Transverse colon (tissue), 4 donors: ENCODE data around the gene TMEM98. TPM values are rescaled to one million over a fixed set of nuclear protein-coding genes. Genes with fewer than 3 reads are reported as not detected.
"Not testable (repeated sequence)": the region's sequence is repeated elsewhere in the genome, so short reads cannot be mapped to it uniquely, and the experiment has no call there.

Experiments used
- DNase-seq: peaks from one replicate; pipeline ENCODE4 v3.0.0-alpha.2; 2019
- H3K27ac ChIP-seq, 4 donors: fragments of 200-600 bp; sonication (generic); 2 replicates each; pipeline ENCODE4 v1.5.1; 2016 to 2018; ENCODE audit warnings: inconsistent platforms in 4 of 4
- H3K27me3 ChIP-seq: fragments of 200-600 bp; sonication (generic); 2 replicates; pipeline ENCODE4 v1.5.1; 2017; ENCODE audit warnings: inconsistent platforms
- H3K36me3 ChIP-seq, 4 donors: fragments of 200-600 bp; sonication (generic); 2 replicates each; pipeline ENCODE4 v1.5.1; 2017 to 2019; ENCODE audit warnings: inconsistent platforms in 4 of 4
- H3K4me1 ChIP-seq, 4 donors: fragments of 200-600 bp; sonication (generic); 2 replicates each; pipeline ENCODE4 v1.5.1; 2017 to 2020; ENCODE audit warnings: inconsistent platforms in 4 of 4
- H3K4me3 ChIP-seq, 4 donors: fragments of 200-600 bp; sonication (generic); 1 replicate in 1 of 4; 2 replicates in 3 of 4; pipeline versions ENCODE4 v1.5.1 to v1.6.1; 2017 to 2019; ENCODE audit warnings: inconsistent platforms in 4 of 4
- H3K9me3 ChIP-seq, 2 donors: fragments of 200-600 bp; sonication (generic); 2 replicates each; pipeline ENCODE4 v1.5.1; 2017 to 2019; ENCODE audit warnings: inconsistent platforms in 2 of 2
- CTCF ChIP-seq, 5 experiments: fragments of 200-600 bp in 3 of 5; fragments of 450-650 bp in 2 of 5; sonication (generic) in 3 of 5; IDR thresholded peaks; 1 replicate in 2 of 5; 2 replicates in 3 of 5; pipeline ENCODE4 v1.5.1; 2016 to 2017; ENCODE audit warnings: antibody characterized with exemption in 5 of 5, inconsistent platforms in 3 of 5, mild to moderate bottlenecking in 2 of 5, moderate library complexity in 1 of 5
- EP300 ChIP-seq: sonication (generic); formaldehyde crosslinking; IDR thresholded peaks from one replicate; pipeline ENCODE4 v1.6.1; 2017; ENCODE audit warnings: antibody characterized with exemption, low read depth
- POLR2A ChIP-seq: fragments of 450-650 bp; IDR thresholded peaks from one replicate; pipeline ENCODE4 v1.6.1; 2016; ENCODE audit warnings: antibody characterized with exemption, mild to moderate bottlenecking, moderate library complexity
- POLR2AphosphoS5 ChIP-seq, 3 donors: sonication (generic); formaldehyde crosslinking; IDR thresholded peaks; one replicate each; pipeline ENCODE4 v1.6.1; 2016; ENCODE audit warnings: antibody characterized with exemption in 3 of 3
- WGBS, 2 donors: methylation state at CpG; one replicate each; pipeline ENCODE4 v1.1.5; 2018; ENCODE audit warnings: low coverage in 1 of 2; 5-methylcytosine and 5-hydroxymethylcytosine counted together
- in situ Hi-C, 4 donors: fragments of 200-750 bp; cut with MboI; loops; one replicate each; pipeline versions ENCODE4 v1.15.0 to v1.15.1; 2017; ENCODE audit warnings: low sequenced_read_pairs in 3 of 4, low pct_ligation_motif_present in 1 of 4, low pct_unique_long_range_greater_than_20kb in 1 of 4
- intact Hi-C: fragments of 100-400 bp; cut with DNase I; formaldehyde crosslinking; loops from one replicate; pipeline ENCODE4 v1.15.1; 2023; ENCODE audit warnings: low total_unique reads
- total RNA-seq, 4 donors: library from RNA; depleted of rRNA; stranded (reverse); fragments of >200 nt; gene quantifications; one replicate each; pipeline ENCODE4 v1.1.0, GENCODE V29; 2016

The TMEM98 gene
- total RNA-seq, 4 donors from 2014 or later = 70.7 to 219 (median 175) TPM

DNA sequence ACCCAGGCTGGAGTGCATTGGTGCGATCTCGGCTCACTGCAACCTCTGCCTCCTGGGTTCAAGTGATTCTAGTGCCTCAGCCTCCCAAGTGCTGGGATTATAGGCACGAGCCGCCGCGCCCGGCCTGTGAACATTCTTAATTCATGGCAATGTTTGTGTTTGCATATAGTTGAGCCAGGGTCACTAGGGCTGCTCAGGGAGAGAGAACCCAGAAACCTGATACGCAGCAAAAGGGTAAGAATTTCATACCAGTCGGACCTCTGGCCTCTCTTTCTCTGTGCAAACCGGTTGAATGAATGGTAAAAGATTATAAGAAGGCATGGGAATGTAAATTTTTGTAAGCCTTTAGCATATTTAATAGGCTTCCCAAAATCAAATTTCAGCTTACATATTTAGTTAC, 6.9 kb upstream of the TMEM98 start:
- intact Hi-C loops = no loop called here
- TF ChIP-seq POLR2A (no peak), EP300 (no peak), CTCF (IDR thresholded peaks at IDR 0.05) (no peak), POLR2AphosphoS5 (IDR thresholded peaks at IDR 0.05) (no peak)
- Histone ChIP-seq H3K4me1 (no peaks in the 10 kb centered on the region), H3K4me3 (no peak overlapping the region), H3K27me3 (no peaks in the 10 kb centered on the region), H3K27ac (no peak overlapping the region), H3K9me3 (no peaks in the 10 kb centered on the region), H3K36me3 (no peaks in the 10 kb centered on the region)
- no peak for DNase-seq
- in situ Hi-C loops = loop anchor here (25.0 kb wide), 3 partner anchors 134 to 434 kb away; partner anchors contain the start of gene CDK5R1 (in 1 of the 4)
- 89 to 90% methylated on average over 3 to 10 of the region's 10 CpGs for WGBS, 2 donors

DNA sequence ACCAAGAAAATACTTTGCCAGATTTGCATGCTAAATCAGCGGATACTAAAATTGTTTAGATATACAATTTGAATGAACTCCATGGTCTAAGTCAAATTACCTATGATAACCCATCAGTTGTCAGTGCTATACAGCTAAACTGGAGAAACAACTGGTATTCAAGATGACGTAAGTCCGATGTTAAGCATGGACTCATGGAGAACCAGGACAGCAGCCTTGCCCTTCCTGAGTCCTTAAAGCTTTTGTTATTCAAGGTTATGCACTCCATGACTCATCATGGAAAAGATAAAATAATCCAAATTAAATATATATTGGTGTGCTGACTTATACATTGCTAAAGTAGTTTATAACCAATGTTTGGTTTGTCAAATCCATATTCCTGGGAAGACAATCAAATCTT, 4.0 kb upstream of the TMEM98 start:
- WGBS, 2 donors = 73 to 93% methylated on average over 3 of the region's 3 CpGs
- H3K4me1 ChIP-seq = peaks cover 4 to 12% (median 10%) of the 10 kb centered on the region in 4 donors
- H3K27ac ChIP-seq, H3K27me3 ChIP-seq, DNase-seq, H3K9me3 ChIP-seq, H3K4me3 ChIP-seq, intact Hi-C loops, H3K36me3 ChIP-seq: not testable (repeated sequence)
- in situ Hi-C loops = loop anchor here (25.0 kb wide), 3 partner anchors 137 to 437 kb away; partner anchors contain the start of gene CDK5R1 (in 1 of the 4)

- DNase-seq = no peak
- no peak overlapping the region for H3K4me3 ChIP-seq
- TF ChIP-seq CTCF (IDR thresholded peaks at IDR 0.05) (no peak), POLR2A (no peak), POLR2AphosphoS5 (IDR thresholded peaks at IDR 0.05) (no peak), EP300 (no peak)
- 80 to 90% methylated on average over 2 to 5 of the region's 5 CpGs for WGBS, 2 donors
- H3K27ac ChIP-seq = no peak overlapping the region
- intact Hi-C loops (no loop called here), in situ Hi-C loops (no loop called here)
- H3K9me3 ChIP-seq = no peaks in the 10 kb centered on the region
- H3K27me3 ChIP-seq = no peaks in the 10 kb centered on the region
- H3K4me1 ChIP-seq = peaks cover 10 to 29% (median 14%) of the 10 kb centered on the region in 4 donors
- H3K36me3 ChIP-seq = no peaks in the 10 kb centered on the region
Observed at GRCh38 chr17:32926183-32926582, 1.8 kb upstream of the TMEM98 start.

- H3K4me3 ChIP-seq, intact Hi-C loops, in situ Hi-C loops, H3K36me3 ChIP-seq, DNase-seq, H3K9me3 ChIP-seq, H3K27me3 ChIP-seq: not testable (repeated sequence)
- WGBS, 2 donors = 94 to 100% methylated on average over 2 to 8 of the region's 8 CpGs
- Histone ChIP-seq H3K4me1 (peaks cover 10 to 29% (median 14%) of the 10 kb centered on the region in 4 donors), H3K27ac (peak overlapping the region in 1 of 4 donors; percentile 86)
Observed at GRCh38 chr17:32926789-32927188, 1.2 kb upstream of the TMEM98 start.

DNA sequence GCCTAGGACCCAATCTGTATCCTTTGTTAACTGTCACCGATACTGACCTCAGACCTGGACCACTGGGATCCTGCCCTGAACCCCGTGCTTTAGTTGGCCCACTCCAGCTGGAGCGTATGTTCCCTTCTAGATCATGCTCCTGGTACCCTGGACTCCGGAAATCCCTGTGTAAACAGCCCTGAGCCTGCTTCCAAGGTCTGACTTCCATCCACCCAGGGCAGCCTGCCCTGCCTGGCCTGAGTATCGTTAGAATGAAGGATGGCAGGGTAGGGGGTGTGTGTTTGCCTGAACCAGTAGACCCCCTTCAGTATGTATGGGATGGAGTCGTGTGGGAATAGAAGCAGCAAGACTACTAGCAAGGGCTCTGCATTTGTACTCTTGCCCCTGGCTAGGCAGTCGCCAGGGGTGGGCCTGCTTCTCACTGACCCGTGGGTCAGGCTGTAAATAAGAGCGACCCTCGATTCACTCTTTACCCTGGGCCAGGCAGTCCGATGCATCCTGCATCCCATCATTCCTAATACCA, 691 bp upstream of the TMEM98 start:
- no peaks in the 10 kb centered on the region for H3K27me3 ChIP-seq
- peak overlapping the region; percentile 80 to 86 (median 83) for H3K27ac ChIP-seq
- in situ Hi-C loops (no loop called here), intact Hi-C loops (no loop called here)
- H3K36me3 ChIP-seq = no peaks in the 10 kb centered on the region
- DNase-seq = peak; percentile 29
- H3K4me1 ChIP-seq = peaks cover 10 to 29% (median 14%) of the 10 kb centered on the region in 4 donors
- 32% methylated on average over 11 of the region's 11 CpGs; no CpG with 5 or more reads in 1 of the 2 donors for WGBS, 2 donors
- H3K4me3 ChIP-seq = peak overlapping the region; percentile 57 to 80 (median 76)
- TF ChIP-seq CTCF (IDR thresholded peaks at IDR 0.05) (no peak), EP300 (no peak), POLR2A (no peak), POLR2AphosphoS5 (IDR thresholded peaks at IDR 0.05) (no peak)
- H3K9me3 ChIP-seq = no peaks in the 10 kb centered on the region
